MG63 (cell line): ENCODE measurements around the gene HDAC4. TPM values are rescaled to one million over a fixed set of nuclear protein-coding genes. Genes with fewer than 3 reads are reported as not detected.
"Not testable (repeated sequence)": the region's sequence is repeated elsewhere in the genome, so short reads cannot be mapped to it uniquely, and the experiment has no call there.

ENCODE experiments used
- DNase-seq: peaks from one replicate; pipeline ENCODE4 v3.0.0-alpha.2; 2020
- H3K27me3 ChIP-seq: fragments of 250-450 bp; sonication (Bioruptor Pico); 2 replicates; pipeline ENCODE4 v1.5.1; 2020; ENCODE audit warnings: mild to moderate bottlenecking, moderate library complexity
- H3K36me3 ChIP-seq: fragments of 250-450 bp; sonication (Bioruptor Pico); 2 replicates; pipeline ENCODE4 v1.5.1; 2020; ENCODE audit warnings: mild to moderate bottlenecking, moderate library complexity
- H3K4me3 ChIP-seq: fragments of 250-450 bp; sonication (Bioruptor Pico); 2 replicates; pipeline ENCODE4 v1.5.1; 2020; ENCODE audit warnings: mild to moderate bottlenecking, moderate library complexity
- H3K9me3 ChIP-seq: fragments of 250-450 bp; sonication (Bioruptor Pico); 2 replicates; pipeline ENCODE4 v1.5.1; 2020; ENCODE audit warnings: mild to moderate bottlenecking, moderate library complexity
- total RNA-seq: library from RNA; depleted of rRNA; stranded (reverse); fragments of >200 nt; shearing (Covaris generic); gene quantifications from 2 replicates; pipeline ENCODE4 v1.2.3, GENCODE V29; 2014; ENCODE audit warnings: low replicate concordance

The HDAC4 gene
- total RNA-seq, 1 experiment from 2014 or later: 27.3 TPM

- no peaks in the 10 kb centered on the region; the same call in none of the 2 replicates for H3K36me3 ChIP-seq
- no peaks in the 10 kb centered on the region for H3K27me3 ChIP-seq
- no peak for DNase-seq
- H3K9me3 ChIP-seq: no peaks in the 10 kb centered on the region
- no peak overlapping the region for H3K4me3 ChIP-seq
Observed at GRCh38 chr2:239182981-239183791, 217.6 kb downstream of the HDAC4 start.

- Histone ChIP-seq H3K36me3 (no peaks in the 10 kb centered on the region; the same call in 1 of the 2 replicates), H3K9me3 (no peaks in the 10 kb centered on the region), H3K27me3 (no peaks in the 10 kb centered on the region), H3K4me3 (no peak overlapping the region)
- DNase-seq: no peak
Observed at GRCh38 chr2:239181903-239182581, 218.8 kb downstream of the HDAC4 start.

GRCh38 chr2:239181074-239181902 is 219.5 kb downstream of the HDAC4 start:
- H3K36me3 ChIP-seq: no peaks in the 10 kb centered on the region; the same call in 1 of the 2 replicates
- no peak for DNase-seq
- H3K27me3 ChIP-seq: no peaks in the 10 kb centered on the region
- no peak overlapping the region for H3K4me3 ChIP-seq
- no peaks in the 10 kb centered on the region for H3K9me3 ChIP-seq

GRCh38 chr2:239180526-239181073 is 220.2 kb downstream of the HDAC4 start:
- no peak for DNase-seq
- H3K27me3 ChIP-seq: no peaks in the 10 kb centered on the region
- no peaks in the 10 kb centered on the region for H3K9me3 ChIP-seq
- H3K36me3 ChIP-seq: no peaks in the 10 kb centered on the region
- H3K4me3 ChIP-seq: no peak overlapping the region

- Histone ChIP-seq H3K4me3 (no peak overlapping the region), H3K9me3 (no peaks in the 10 kb centered on the region), H3K27me3 (no peaks in the 10 kb centered on the region), H3K36me3 (peaks cover 4% of the 10 kb centered on the region; the same call in 1 of the 2 replicates)
- no peak for DNase-seq
Observed at GRCh38 chr2:239179851-239180371, 220.9 kb downstream of the HDAC4 start.

GRCh38 chr2:239178954-239179353 is 221.9 kb downstream of the HDAC4 start:
- Histone ChIP-seq H3K9me3 (peaks cover 5% of the 10 kb centered on the region), H3K4me3 (no peak overlapping the region), H3K36me3 (peaks cover 10% of the 10 kb centered on the region; the same call in 1 of the 2 replicates)

GRCh38 chr2:239178484-239178883 is 222.3 kb downstream of the HDAC4 start:
- Histone ChIP-seq H3K36me3 (peaks cover 10% of the 10 kb centered on the region; the same call in 1 of the 2 replicates), H3K27me3 (no peaks in the 10 kb centered on the region), H3K9me3 (peaks cover 6% of the 10 kb centered on the region), H3K4me3 (no peak overlapping the region)
- no peak for DNase-seq

More at GRCh38 chr2:239178954-239179353, 221.9 kb downstream of the HDAC4 start:
- H3K27me3 ChIP-seq: no peaks in the 10 kb centered on the region
- DNase-seq: no peak

GRCh38 chr2:239177908-239178307 is 222.9 kb downstream of the HDAC4 start:
- no peak for DNase-seq
- Histone ChIP-seq H3K4me3 (no peak overlapping the region), H3K36me3 (peaks cover 10% of the 10 kb centered on the region; the same call in 1 of the 2 replicates), H3K9me3 (peaks cover 9% of the 10 kb centered on the region), H3K27me3 (no peaks in the 10 kb centered on the region)

GRCh38 chr2:239177325-239177724 is 223.5 kb downstream of the HDAC4 start:
- no peaks in the 10 kb centered on the region for H3K27me3 ChIP-seq
- H3K9me3 ChIP-seq: peaks cover 15% of the 10 kb centered on the region
- DNase-seq: no peak
- H3K4me3 ChIP-seq: no peak overlapping the region
- peaks cover 14% of the 10 kb centered on the region; the same call in 1 of the 2 replicates for H3K36me3 ChIP-seq

- Histone ChIP-seq H3K36me3 (peaks cover 14% of the 10 kb centered on the region; the same call in 1 of the 2 replicates), H3K9me3 (peaks cover 24% of the 10 kb centered on the region)
- not testable (repeated sequence) for H3K4me3 ChIP-seq, DNase-seq, H3K27me3 ChIP-seq
Observed at GRCh38 chr2:239176138-239176803, 224.5 kb downstream of the HDAC4 start.

GRCh38 chr2:239175181-239175580 is 225.6 kb downstream of the HDAC4 start:
- Histone ChIP-seq H3K27me3 (no peaks in the 10 kb centered on the region), H3K9me3 (peaks cover 34% of the 10 kb centered on the region), H3K36me3 (peaks cover 18% of the 10 kb centered on the region; the same call in 1 of the 2 replicates), H3K4me3 (no peak overlapping the region)
- DNase-seq: no peak

GRCh38 chr2:239173301-239173700 is 227.5 kb downstream of the HDAC4 start:
- Histone ChIP-seq H3K4me3 (no peak overlapping the region), H3K27me3 (no peaks in the 10 kb centered on the region), H3K36me3 (peaks cover 18% of the 10 kb centered on the region; the same call in 1 of the 2 replicates), H3K9me3 (peaks cover 35% of the 10 kb centered on the region)
- DNase-seq: no peak

- Histone ChIP-seq H3K4me3 (no peak overlapping the region), H3K36me3 (peaks cover 18% of the 10 kb centered on the region; the same call in 1 of the 2 replicates)
- DNase-seq: no peak
Observed at GRCh38 chr2:239171643-239172042, 229.2 kb downstream of the HDAC4 start.

GRCh38 chr2:239169311-239170048 is 231.3 kb downstream of the HDAC4 start:
- Histone ChIP-seq H3K4me3 (no peak overlapping the region), H3K36me3 (peaks cover 12% of the 10 kb centered on the region; the same call in 1 of the 2 replicates), H3K9me3 (peaks cover 35% of the 10 kb centered on the region), H3K27me3 (no peaks in the 10 kb centered on the region)
- no peak for DNase-seq

More at GRCh38 chr2:239171643-239172042, 229.2 kb downstream of the HDAC4 start:
- peaks cover 35% of the 10 kb centered on the region for H3K9me3 ChIP-seq
- no peaks in the 10 kb centered on the region for H3K27me3 ChIP-seq

GRCh38 chr2:239168575-239168974 is 232.2 kb downstream of the HDAC4 start:
- H3K36me3 ChIP-seq: peaks cover 8% of the 10 kb centered on the region; the same call in 1 of the 2 replicates
- no peak for DNase-seq

More at GRCh38 chr2:239168575-239168974, 232.2 kb downstream of the HDAC4 start:
- H3K9me3 ChIP-seq: peaks cover 29% of the 10 kb centered on the region
- no peak overlapping the region for H3K4me3 ChIP-seq
- no peaks in the 10 kb centered on the region for H3K27me3 ChIP-seq
